SU-DHL-6 (cell line): ENCODE results near the gene RTN4R.
A peak's percentile ranks its signal among the peaks of the same experiment; 100 is the strongest.

Source experiments
- H2AFZ ChIP-seq: fragments of 200-600 bp; sonication (generic); 2 replicates; pipeline ENCODE4 v1.6.1; 2014; ENCODE audit warnings: low read depth, mild to moderate bottlenecking, moderate library complexity, mixed read lengths, antibody characterized with exemption, low read length; ENCODE audit not compliant: severe bottlenecking
- H3F3A ChIP-seq: fragments of 200-600 bp; shearing (Covaris generic); 2 replicates; pipeline ENCODE4 v1.6.0; 2016; ENCODE audit warnings: antibody characterized with exemption, mild to moderate bottlenecking; ENCODE audit not compliant: insufficient read depth
- H3K27ac ChIP-seq: fragments of 200-600 bp; sonication (generic); 2 replicates; pipeline ENCODE4 v1.5.1; 2016; ENCODE audit warnings: low read depth, mild to moderate bottlenecking, low read length, moderate library complexity, mixed read lengths
- H3K27me3 ChIP-seq: fragments of 200-600 bp; sonication (generic), shearing (Covaris generic); 2 replicates; pipeline ENCODE4 v1.6.0; 2014; ENCODE audit warnings: mild to moderate bottlenecking, low read length
- H3K36me3 ChIP-seq: fragments of 200-600 bp; sonication (generic); 2 replicates; pipeline ENCODE4 v1.6.1; 2014; ENCODE audit warnings: mild to moderate bottlenecking, low read length, mixed read lengths
- H3K4me2 ChIP-seq: fragments of 300-600, 200-600 bp; shearing (Covaris generic), sonication (generic); 2 replicates; pipeline ENCODE4 v1.6.0; 2014; ENCODE audit warnings: low read length, low read depth, mild to moderate bottlenecking; ENCODE audit not compliant: poor library complexity, severe bottlenecking
- H3K4me3 ChIP-seq: fragments of 200-600 bp; sonication (generic); 2 replicates; pipeline ENCODE4 v1.5.1; 2014; ENCODE audit warnings: antibody characterized with exemption, low read length, mild to moderate bottlenecking, mixed read lengths; ENCODE audit not compliant: insufficient read depth, poor library complexity, severe bottlenecking
- H3K79me2 ChIP-seq: fragments of 200-600 bp; sonication (generic); 2 replicates; pipeline ENCODE4 v1.6.1; 2014; ENCODE audit warnings: mild to moderate bottlenecking, low read length, moderate library complexity; ENCODE audit not compliant: insufficient read depth
- H3K9ac ChIP-seq: fragments of 200-600 bp; sonication (generic); 2 replicates; pipeline ENCODE4 v1.7.0; 2014; ENCODE audit warnings: mild to moderate bottlenecking, low read length
- H3K9me2 ChIP-seq: fragments of 200-600 bp; sonication (generic); replicated peaks from 2 replicates; pipeline ENCODE4 v1.6.1; 2014; ENCODE audit warnings: low read length; ENCODE audit not compliant: insufficient read depth
- H3K9me3 ChIP-seq: fragments of 200-600 bp; sonication (generic); 2 replicates; pipeline ENCODE4 v1.6.1; 2014; ENCODE audit warnings: low read length, mixed read lengths; ENCODE audit not compliant: insufficient read depth
- H4K20me1 ChIP-seq: fragments of 200-600 bp; sonication (generic); 2 replicates; pipeline ENCODE4 v1.6.1; 2014; ENCODE audit warnings: low read depth, mild to moderate bottlenecking, antibody characterized with exemption, low read length, moderate library complexity, mixed read lengths
- CTCF ChIP-seq: fragments of 200-600 bp; sonication (generic); IDR thresholded peaks from one replicate; pipeline ENCODE4 v1.5.1; 2017; ENCODE audit warnings: antibody characterized with exemption, mild to moderate bottlenecking, low read length, moderate library complexity; ENCODE audit not compliant: insufficient read depth, poor library complexity, severe bottlenecking
- EZH2phosphoT487 ChIP-seq: fragments of 200-600 bp; sonication (generic), shearing (Covaris generic); conservative IDR thresholded peaks from 2 replicates; pipeline ENCODE4 v1.6.1; 2018; ENCODE audit warnings: mild to moderate bottlenecking, antibody characterized with exemption, low read length, moderate library complexity, mixed read lengths

Gene RTN4R

GRCh38 chr22:20209761-20210250, 58.3 kb downstream of the RTN4R start:
- Histone ChIP-seq H4K20me1 (no peaks in the 10 kb centered on the region), H3K9me3 (no peaks in the 10 kb centered on the region), H3K79me2 (no peaks in the 10 kb centered on the region), H2AFZ (no peak overlapping the region), H3K4me2 (no peak overlapping the region), H3K27ac (no peak overlapping the region), H3K4me3 (no peak overlapping the region), H3K36me3 (no peaks in the 10 kb centered on the region), H3K27me3 (no peaks in the 10 kb centered on the region), H3K9ac (no peak overlapping the region), H3F3A (no peaks in the 10 kb centered on the region), H3K9me2 (no peaks in the 10 kb centered on the region)
- TF ChIP-seq EZH2phosphoT487 (no peak), CTCF (no peak)

DNA sequence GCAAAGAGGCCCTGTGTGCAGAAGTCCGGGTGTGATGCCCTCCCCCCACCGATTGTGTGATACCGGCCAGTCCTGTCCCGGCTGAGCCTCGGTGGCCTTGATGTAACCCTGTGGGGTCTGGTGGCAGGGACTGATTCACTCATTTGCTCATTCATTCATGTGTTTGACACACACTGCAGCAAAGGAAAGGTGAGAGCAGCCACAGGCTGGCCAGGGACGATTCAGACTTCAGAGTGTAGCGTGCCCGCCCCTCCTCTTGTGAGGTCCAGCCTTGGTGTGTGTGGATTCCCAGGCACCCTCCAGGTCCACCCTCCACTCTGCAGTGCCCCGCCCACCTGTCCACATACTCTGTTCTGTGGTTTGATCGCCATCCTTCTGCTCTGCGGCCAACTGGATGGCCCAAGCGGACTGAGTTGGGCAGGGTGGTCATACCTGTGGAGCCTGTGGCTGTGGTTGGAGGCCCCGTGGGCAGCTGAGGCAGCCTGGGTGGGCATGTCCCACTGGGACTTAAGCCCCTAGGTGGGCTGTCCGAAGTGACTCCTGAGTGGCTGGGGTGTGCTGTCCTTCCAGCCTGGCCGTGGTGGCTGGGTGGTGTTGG, 59.3 kb downstream of the RTN4R start:
- Histone ChIP-seq H3K9me3 (no peaks in the 10 kb centered on the region), H3F3A (no peaks in the 10 kb centered on the region), H3K9ac (no peak overlapping the region), H3K4me2 (no peak overlapping the region), H2AFZ (no peak overlapping the region), H3K9me2 (no peaks in the 10 kb centered on the region), H3K79me2 (no peaks in the 10 kb centered on the region), H3K4me3 (no peak overlapping the region), H3K36me3 (no peaks in the 10 kb centered on the region), H3K27ac (no peak overlapping the region), H4K20me1 (no peaks in the 10 kb centered on the region), H3K27me3 (no peaks in the 10 kb centered on the region)
- TF ChIP-seq EZH2phosphoT487 (no peak), CTCF (no peak)

DNA sequence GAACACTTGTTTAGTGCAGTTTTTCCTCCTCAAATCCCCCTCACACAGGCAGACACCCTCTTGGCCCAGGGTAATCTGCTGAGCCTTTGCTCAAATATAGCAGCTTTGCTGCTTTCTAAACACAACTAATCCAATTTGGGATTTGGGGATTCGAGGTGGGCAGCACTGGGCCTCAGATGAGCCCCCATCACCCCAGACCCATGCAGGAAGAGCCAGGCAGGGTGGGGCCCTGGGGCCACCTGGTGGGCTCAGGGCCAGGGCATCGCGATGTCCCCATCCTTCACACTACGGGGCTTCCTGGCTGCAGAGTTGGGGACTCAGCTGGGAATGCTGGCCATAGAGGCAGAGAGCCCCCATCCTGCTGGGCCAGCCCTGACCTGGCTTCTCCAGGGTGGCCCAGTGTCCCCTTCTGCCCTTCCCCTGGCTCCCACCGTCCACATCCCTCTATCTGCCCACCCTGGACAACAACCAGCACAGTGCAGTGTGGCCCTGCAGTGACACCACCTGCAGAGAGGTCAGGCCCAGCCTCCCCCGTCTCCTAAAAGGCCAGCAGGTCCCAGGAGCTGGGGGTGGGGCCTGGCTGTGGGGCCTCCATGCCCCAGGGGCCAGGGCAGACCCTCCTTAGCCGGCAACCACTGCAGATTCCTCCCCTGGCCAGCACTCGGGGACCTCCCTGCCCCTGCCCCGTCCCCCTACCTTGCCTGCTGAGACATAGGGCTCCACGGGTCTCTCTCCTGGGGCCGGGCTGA, 60.7 kb downstream of the RTN4R start:
- H4K20me1 ChIP-seq, result no peaks in the 10 kb centered on the region
- H3K79me2 ChIP-seq, result no peaks in the 10 kb centered on the region
- H3K4me2 ChIP-seq, result peak overlapping the region; percentile 64
- no peaks in the 10 kb centered on the region for H3K27me3 ChIP-seq
- no peak overlapping the region for H3K4me3 ChIP-seq
- H3F3A ChIP-seq, result no peaks in the 10 kb centered on the region
- no peak overlapping the region for H3K9ac ChIP-seq
- no peak overlapping the region for H2AFZ ChIP-seq
- TF ChIP-seq EZH2phosphoT487 (no peak), CTCF (no peak)
- no peak overlapping the region for H3K27ac ChIP-seq
- no peaks in the 10 kb centered on the region for H3K36me3 ChIP-seq
- H3K9me3 ChIP-seq, result no peaks in the 10 kb centered on the region
- no peaks in the 10 kb centered on the region for H3K9me2 ChIP-seq
